K562 (cell line): ENCODE data around the gene IL5. TPM values are rescaled to one million over a fixed set of nuclear protein-coding genes. Genes with fewer than 3 reads are reported as not detected.

Source experiments
- ATAC-seq: fragments of 200-7000 bp; cut with Tn5 transposase; 3 replicates; pipeline ENCODE4 v1.9.1; 2020; ENCODE audit warnings: moderate library complexity
- BruUV-seq: library from RNA; stranded (reverse); fragments of 400-500 nt; replicated peaks from 2 replicates; lab custom pipeline; 2021; lab: Mats Ljungman, UMichigan
- CTCF ChIA-PET: fragments of 300-600 bp; formaldehyde crosslinking; extraction: SDS; loops from one replicate; lab custom pipeline; 2021; ENCODE audit warnings: low intra/inter-chr PET ratio; lab: Yijun Ruan, JAX
- POLR2A ChIA-PET: fragments of 300-600, 350-650 bp; sonication (Branson Sonifier 250); formaldehyde crosslinking; extraction: SDS; loops from one replicate; lab custom pipeline; 2021; ENCODE audit warnings: antibody characterized with exemption, inconsistent platforms; lab: Yijun Ruan, JAX
- DNase-seq, 4 experiments: peaks; one replicate each; pipeline versions ENCODE4 v3.0.0 to v3.0.0-alpha.2; 2011 to 2018; ENCODE audit warnings: low spot score in 3 of 4, mixed read lengths in 3 of 4; ENCODE audit errors: extremely low read depth in 1 of 4
- FAIRE-seq: peaks from 2 replicates; lab custom pipeline; 2011; peaks lifted over from hg19 to GRCh38; lab: Jason Lieb, UNC
- H2AFZ ChIP-seq: 2 replicates; pipeline ENCODE4 v1.6.0; 2011; ENCODE audit warnings: low read depth, low read length, control low read depth, inconsistent platforms
- H3K27ac ChIP-seq: fragments of 200-600 bp; 3 replicates; pipeline ENCODE4 v1.8.0; 2011; ENCODE audit warnings: low read depth, mild to moderate bottlenecking, control low read depth, inconsistent platforms, low read length, moderate library complexity, mixed read lengths; ENCODE audit errors: extremely low read depth
- H3K27me3 ChIP-seq, 2 experiments: fragments of 300-600 bp in 1 of 2; 2 replicates in 1 of 2; 3 replicates in 1 of 2; pipeline versions ENCODE4 v1.6.0 to v1.8.0; 2011; ENCODE audit warnings: inconsistent platforms in 2 of 2, low read length in 2 of 2, mild to moderate bottlenecking in 1 of 2, mixed read lengths in 1 of 2, moderate library complexity in 1 of 2; ENCODE audit not compliant: control insufficient read depth in 2 of 2, insufficient read depth in 2 of 2
- H3K36me3 ChIP-seq: fragments of 300-600 bp; 3 replicates; pipeline ENCODE4 v1.8.0; 2011; ENCODE audit warnings: mild to moderate bottlenecking, low read length, inconsistent platforms; ENCODE audit not compliant: control insufficient read depth, insufficient read depth
- H3K4me1 ChIP-seq, 2 experiments: fragments of 200-600 bp in 1 of 2; replicated peaks in 1 of 2; 2 replicates in 1 of 2; 3 replicates in 1 of 2; pipeline versions ENCODE4 v1.5.1 to v1.8.0; 2011; ENCODE audit warnings: inconsistent platforms in 2 of 2, low read length in 2 of 2, mild to moderate bottlenecking in 1 of 2, mixed read lengths in 1 of 2, moderate library complexity in 1 of 2; ENCODE audit not compliant: control insufficient read depth in 2 of 2, insufficient read depth in 2 of 2
- H3K4me2 ChIP-seq: 2 replicates; pipeline ENCODE4 v1.6.1; 2011; ENCODE audit warnings: low read length, control low read depth, inconsistent platforms, mixed read lengths; ENCODE audit not compliant: insufficient read depth
- H3K4me3 ChIP-seq: fragments of 200-600 bp; sonication (generic), shearing (Covaris generic); 2 replicates; pipeline ENCODE4 v1.5.1; 2016; ENCODE audit warnings: control low read depth, inconsistent platforms
- H3K79me2 ChIP-seq: fragments of 200-600 bp; 3 replicates; pipeline ENCODE4 v1.8.0; 2011; ENCODE audit warnings: low read length, inconsistent platforms; ENCODE audit not compliant: control insufficient read depth, insufficient read depth
- H3K9ac ChIP-seq, 2 experiments: 2 replicates each; pipeline versions ENCODE4 v1.6.0 to v1.6.1; 2011; ENCODE audit warnings: low read depth in 2 of 2, low read length in 2 of 2, control low read depth in 1 of 2, inconsistent platforms in 1 of 2, mild to moderate bottlenecking in 1 of 2, mixed read lengths in 1 of 2; ENCODE audit not compliant: insufficient read depth in 1 of 2
- H3K9me1 ChIP-seq: one replicate; pipeline ENCODE4 v1.6.0; 2011; ENCODE audit warnings: inconsistent platforms, mild to moderate bottlenecking, low read length, moderate library complexity; ENCODE audit not compliant: control insufficient read depth, insufficient read depth
- H3K9me3 ChIP-seq: replicated peaks from 2 replicates; pipeline ENCODE4 v1.5.1; 2011; ENCODE audit warnings: low read depth, low read length, inconsistent platforms; ENCODE audit not compliant: control insufficient read depth, insufficient read depth
- H4K20me1 ChIP-seq: replicated peaks from 2 replicates; pipeline ENCODE4 v1.6.1; 2011; ENCODE audit warnings: low read length, inconsistent platforms, mixed read lengths; ENCODE audit not compliant: control insufficient read depth, insufficient read depth
- ATF1 ChIP-seq, 2 experiments: fragments of 450-650 bp in 1 of 2; IDR thresholded peaks; 2 replicates each; pipeline ENCODE4 v1.6.1; 2016; ENCODE audit warnings: missing compliant biosample characterization in 1 of 2, missing genetic modification characterization in 1 of 2
- PRPF4 ChIP-seq: fragments of 200-400 bp; formaldehyde crosslinking; IDR thresholded peaks from one replicate; pipeline ENCODE4 v1.6.1; 2017; ENCODE audit warnings: low read length, low read depth, mild to moderate bottlenecking; ENCODE audit not compliant: insufficient read depth, poor library complexity, severe bottlenecking
- SMARCE1 ChIP-seq: fragments of 450-650 bp; IDR thresholded peaks from 2 replicates; pipeline ENCODE4 v1.7.1; 2016; ENCODE audit warnings: mild to moderate bottlenecking
- ZKSCAN1 ChIP-seq: fragments of 150-350 bp; IDR thresholded peaks from 2 replicates; pipeline ENCODE4 v1.6.1; 2016; ENCODE audit warnings: low read depth, low read length
- ZNF239 ChIP-seq: fragments of 250-450 bp; sonication (Bioruptor Pico); IDR thresholded peaks from 2 replicates; pipeline ENCODE4 v1.4.0; 2020; ENCODE audit warnings: mild to moderate bottlenecking
- ZNF695 ChIP-seq: fragments of 450-650 bp; formaldehyde crosslinking; IDR thresholded peaks from 2 replicates; pipeline ENCODE4 v1.4.0; 2020; ENCODE audit warnings: mild to moderate bottlenecking, moderate library complexity
- WGBS: fragments of 100-300 bp; shearing (Covaris generic); methylation state at CpG from one replicate; pipeline ENCODE4 v1.1.6; 2016; ENCODE audit warnings: low coverage, mixed read lengths; ENCODE audit not compliant: insufficient coverage; ENCODE audit errors: missing lambda C conversion rate; 5-methylcytosine and 5-hydroxymethylcytosine counted together
- in situ Hi-C: fragments of 300-500 bp; cut with MboI; formaldehyde crosslinking; loops from 4 replicates; pipeline ENCODE4 v1.15.0; 2018; ENCODE audit warnings: inconsistent platforms, mixed read lengths
- intact Hi-C: fragments of 100-400 bp; cut with micrococcal nuclease; formaldehyde crosslinking; loops from 2 replicates; pipeline ENCODE4 v1.14.2; 2022
- polyA plus RNA-seq, 8 experiments: library from polyadenylated mRNA; depleted of rRNA in 4 of 8; stranded (reverse) in 5 of 8; unstranded in 3 of 8; fragments of >200 nt; fragmentation: Nextera tagmentation in 2 of 8; fragmentation: Illumina TruSeq in 1 of 8; extraction: Ambion mirVana in 2 of 8; extraction: Trizol in 1 of 8; gene quantifications; 2 replicates each; pipeline versions ENCODE4 v1.2.1 to v1.2.3, GENCODE V29; 2011 to 2014; ENCODE audit warnings: inconsistent platforms in 1 of 8, missing spikeins in 1 of 8
- total RNA-seq, 7 experiments: library from RNA; depleted of rRNA in 6 of 7; stranded (reverse); fragments of >200 nt in 6 of 7; fragmentation: Illumina TruSeq in 2 of 7; extraction: Trizol in 2 of 7; gene quantifications; 2 replicates each; pipeline versions ENCODE4 v1.2.1 to v1.2.3, GENCODE V29; 2011 to 2021; ENCODE audit warnings: low replicate concordance in 1 of 7
- TF ChIP-seq, protein P1 (sequence below), 2 experiments: fragments of 450-650 bp; IDR thresholded peaks; 2 replicates each; pipeline ENCODE4 v1.6.1; 2016; ENCODE audit warnings: mild to moderate bottlenecking in 2 of 2, borderline replicate concordance in 1 of 2, low read depth in 1 of 2, moderate library complexity in 1 of 2

The IL5 gene
- total and polyA plus RNA-seq, 9 of the 15 experiments (the other 6 are each of a cell fraction or from before 2014, with no cell fraction given), result 0.44 TPM; not detected in 8

DNA sequence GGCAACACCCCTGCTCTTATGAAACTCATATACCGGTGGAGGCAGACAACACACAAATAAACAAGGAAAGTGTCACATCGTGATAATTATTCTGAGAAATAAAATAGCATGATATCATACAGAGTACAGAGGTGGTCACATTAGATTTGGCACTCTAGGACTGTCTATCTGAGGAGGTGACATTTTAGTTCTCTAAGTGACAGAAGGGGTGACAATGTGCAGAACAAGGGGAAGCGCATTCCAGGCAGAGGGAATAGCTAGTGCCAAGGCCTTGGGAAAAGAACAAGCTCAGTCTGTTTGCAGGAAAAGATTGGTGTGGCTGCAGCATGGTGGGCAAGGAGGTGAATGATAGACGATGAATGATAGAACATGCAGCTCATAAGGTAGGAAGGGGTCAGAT is 40.1 kb downstream of the IL5 start:
- no TSS peak for BruUV-seq
- ChIA-PET CTCF (interaction anchor here (2.9 to 3.5 kb wide), 2 partner anchors 117 to 438 kb away, joined by 20 to 79 read pairs; no protein-coding TSS in a partner anchor), POLR2A (interaction anchor here (0.6 kb wide), 1 partner anchor 445 kb away, joined by 3 read pairs; no protein-coding TSS in a partner anchor)
- DNase-seq (no peak), ATAC-seq (no peak), FAIRE-seq (no peak)
- Histone ChIP-seq H4K20me1 (no peaks in the 10 kb centered on the region), H3K9me3 (no peaks in the 10 kb centered on the region), H3K9me1 (no peaks in the 10 kb centered on the region), H3K27me3 (no peaks in the 10 kb centered on the region), H3K4me3 (no peak overlapping the region), H3K27ac (no peak overlapping the region), H3K36me3 (no peaks in the 10 kb centered on the region), H3K79me2 (no peaks in the 10 kb centered on the region), H3K9ac (no peak overlapping the region), H2AFZ (no peak overlapping the region), H3K4me1 (peaks cover 16 to 23% of the 10 kb centered on the region in 2 experiments; a peak in 4 of 5 replicates), H3K4me2 (no peak overlapping the region)
- 29% methylated on average over 4 of the region's 4 CpGs for WGBS
- intact Hi-C loops (no loop called here), in situ Hi-C loops (no loop called here)
- TF ChIP-seq SMARCE1 (no peak), ATF1 (CRISPR knock-in tag; IDR thresholded peaks at IDR 0.05) (no peak), ATF1 (tag; IDR thresholded peaks at IDR 0.05) (no peak), ZNF239 (CRISPR knock-in tag) (no peak), ZNF695 (CRISPR knock-in tag) (no peak), ZKSCAN1 (no peak), PRPF4 (no peak)
- TF ChIP-seq, protein P1, sequence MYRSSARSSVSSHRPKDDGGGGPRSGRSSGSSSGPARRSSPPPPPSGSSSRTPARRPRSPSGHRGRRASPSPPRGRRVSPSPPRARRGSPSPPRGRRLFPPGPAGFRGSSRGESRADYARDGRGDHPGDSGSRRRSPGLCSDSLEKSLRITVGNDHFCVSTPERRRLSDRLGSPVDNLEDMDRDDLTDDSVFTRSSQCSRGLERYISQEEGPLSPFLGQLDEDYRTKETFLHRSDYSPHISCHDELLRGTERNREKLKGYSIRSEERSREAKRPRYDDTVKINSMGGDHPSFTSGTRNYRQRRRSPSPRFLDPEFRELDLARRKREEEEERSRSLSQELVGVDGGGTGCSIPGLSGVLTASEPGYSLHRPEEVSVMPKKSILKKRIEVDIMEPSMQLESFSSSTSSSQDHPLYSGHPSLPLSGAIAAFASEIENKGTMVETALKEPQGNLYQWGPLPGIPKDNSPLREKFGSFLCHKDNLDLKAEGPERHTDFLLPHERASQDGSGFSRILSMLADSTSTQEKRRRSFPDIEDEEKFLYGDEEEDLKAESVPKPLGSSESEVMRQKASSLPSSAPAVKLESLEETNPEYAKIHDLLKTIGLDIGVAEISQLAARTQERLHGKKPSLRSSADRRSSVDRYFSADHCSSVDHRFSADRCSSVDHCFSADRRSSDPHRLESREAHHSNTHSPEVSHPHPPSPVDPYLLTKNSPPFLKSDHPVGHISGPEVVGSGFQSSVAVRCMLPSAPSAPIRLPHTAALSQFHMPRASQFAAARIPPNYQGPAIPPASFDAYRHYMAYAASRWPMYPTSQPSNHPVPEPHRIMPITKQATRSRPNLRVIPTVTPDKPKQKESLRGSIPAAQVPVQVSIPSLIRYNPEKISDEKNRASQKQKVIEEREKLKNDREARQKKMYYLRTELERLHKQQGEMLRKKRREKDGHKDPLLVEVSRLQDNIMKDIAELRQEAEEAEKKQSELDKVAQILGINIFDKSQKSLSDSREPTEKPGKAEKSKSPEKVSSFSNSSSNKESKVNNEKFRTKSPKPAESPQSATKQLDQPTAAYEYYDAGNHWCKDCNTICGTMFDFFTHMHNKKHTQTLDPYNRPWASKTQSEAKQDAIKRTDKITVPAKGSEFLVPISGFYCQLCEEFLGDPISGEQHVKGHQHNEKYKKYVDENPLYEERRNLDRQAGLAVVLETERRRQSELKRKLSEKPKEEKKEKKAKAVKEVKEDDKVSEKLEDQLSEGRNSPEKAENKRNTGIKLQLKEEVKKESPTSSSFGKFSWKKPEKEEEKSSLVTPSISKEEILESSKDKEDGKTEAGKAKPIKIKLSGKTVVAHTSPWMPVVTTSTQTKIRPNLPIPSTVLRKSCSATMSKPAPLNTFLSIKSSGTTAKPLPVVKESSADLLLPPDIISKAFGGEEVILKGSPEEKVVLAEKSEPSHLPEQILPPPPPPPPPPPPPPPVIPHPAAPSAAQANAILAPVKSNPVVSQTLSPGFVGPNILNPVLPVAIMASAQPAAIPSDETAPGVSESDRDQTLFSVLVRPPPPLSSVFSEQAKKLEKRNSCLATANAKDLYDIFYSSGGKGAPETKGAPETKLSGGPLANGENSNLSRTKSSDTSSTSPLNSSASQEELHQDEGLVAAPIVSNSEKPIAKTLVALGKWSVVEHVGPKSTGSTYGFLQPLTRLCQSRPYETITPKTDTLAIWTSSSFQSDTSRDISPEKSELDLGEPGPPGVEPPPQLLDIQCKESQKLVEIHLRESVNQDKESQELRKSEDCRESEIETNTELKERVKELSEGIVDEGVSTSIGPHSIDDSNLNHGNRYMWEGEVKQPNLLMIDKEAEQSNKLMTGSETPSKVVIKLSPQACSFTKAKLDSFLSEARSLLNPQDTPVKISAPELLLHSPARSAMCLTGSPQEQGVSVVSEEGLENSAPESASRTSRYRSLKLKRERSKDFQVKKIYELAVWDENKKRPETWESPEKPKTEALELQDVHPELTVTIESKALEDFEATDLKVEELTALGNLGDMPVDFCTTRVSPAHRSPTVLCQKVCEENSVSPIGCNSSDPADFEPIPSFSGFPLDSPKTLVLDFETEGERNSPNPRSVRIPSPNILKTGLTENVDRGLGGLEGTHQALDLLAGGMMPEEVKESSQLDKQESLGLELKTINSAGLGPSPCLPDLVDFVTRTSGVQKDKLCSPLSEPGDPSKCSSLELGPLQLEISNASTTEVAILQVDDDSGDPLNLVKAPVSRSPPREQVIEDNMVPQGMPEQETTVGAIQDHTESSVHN (IDR thresholded peaks at IDR 0.05; ENCODE audit: borderline replicate concordance in 1 of 2, low read depth in 1 of 2), result no peak
